Mesodermal cell (in vitro differentiated cells): ENCODE results near the gene ZNF668.
"Not testable (repeated sequence)": the region's sequence is repeated elsewhere in the genome, so short reads cannot be mapped to it uniquely, and the experiment has no call there.

Experiments used
- H3K27ac ChIP-seq: 2 replicates; pipeline ENCODE4 v1.7.0; 2013; ENCODE audit warnings: mild to moderate bottlenecking, low read depth, low read length, moderate library complexity; ENCODE audit not compliant: severe bottlenecking
- H3K36me3 ChIP-seq: 2 replicates; pipeline ENCODE4 v1.7.1; 2013; ENCODE audit warnings: mild to moderate bottlenecking, low read length, moderate library complexity; ENCODE audit not compliant: control insufficient read depth, insufficient read depth
- H3K4me1 ChIP-seq: one replicate; pipeline ENCODE4 v1.7.1; 2013; ENCODE audit warnings: mild to moderate bottlenecking, low read length; ENCODE audit not compliant: insufficient read depth, control insufficient read depth, poor library complexity, severe bottlenecking
- H3K4me3 ChIP-seq: 2 replicates; pipeline ENCODE4 v1.7.0; 2013; ENCODE audit warnings: low read length, control low read depth, mild to moderate bottlenecking; ENCODE audit not compliant: insufficient read depth, poor library complexity, severe bottlenecking; ENCODE audit errors: extremely low read depth
- H3K9me3 ChIP-seq: 2 replicates; pipeline ENCODE4 v1.7.1; 2013; ENCODE audit warnings: mild to moderate bottlenecking, low read length, moderate library complexity; ENCODE audit not compliant: control insufficient read depth
- WGBS, 2 experiments: methylation state at CpG; one replicate each; pipeline ENCODE4 v1.1.5; 2013; ENCODE audit warnings: missing lambda C conversion rate in 2 of 2; ENCODE audit not compliant: insufficient coverage in 2 of 2; 5-methylcytosine and 5-hydroxymethylcytosine counted together

Gene ZNF668

DNA sequence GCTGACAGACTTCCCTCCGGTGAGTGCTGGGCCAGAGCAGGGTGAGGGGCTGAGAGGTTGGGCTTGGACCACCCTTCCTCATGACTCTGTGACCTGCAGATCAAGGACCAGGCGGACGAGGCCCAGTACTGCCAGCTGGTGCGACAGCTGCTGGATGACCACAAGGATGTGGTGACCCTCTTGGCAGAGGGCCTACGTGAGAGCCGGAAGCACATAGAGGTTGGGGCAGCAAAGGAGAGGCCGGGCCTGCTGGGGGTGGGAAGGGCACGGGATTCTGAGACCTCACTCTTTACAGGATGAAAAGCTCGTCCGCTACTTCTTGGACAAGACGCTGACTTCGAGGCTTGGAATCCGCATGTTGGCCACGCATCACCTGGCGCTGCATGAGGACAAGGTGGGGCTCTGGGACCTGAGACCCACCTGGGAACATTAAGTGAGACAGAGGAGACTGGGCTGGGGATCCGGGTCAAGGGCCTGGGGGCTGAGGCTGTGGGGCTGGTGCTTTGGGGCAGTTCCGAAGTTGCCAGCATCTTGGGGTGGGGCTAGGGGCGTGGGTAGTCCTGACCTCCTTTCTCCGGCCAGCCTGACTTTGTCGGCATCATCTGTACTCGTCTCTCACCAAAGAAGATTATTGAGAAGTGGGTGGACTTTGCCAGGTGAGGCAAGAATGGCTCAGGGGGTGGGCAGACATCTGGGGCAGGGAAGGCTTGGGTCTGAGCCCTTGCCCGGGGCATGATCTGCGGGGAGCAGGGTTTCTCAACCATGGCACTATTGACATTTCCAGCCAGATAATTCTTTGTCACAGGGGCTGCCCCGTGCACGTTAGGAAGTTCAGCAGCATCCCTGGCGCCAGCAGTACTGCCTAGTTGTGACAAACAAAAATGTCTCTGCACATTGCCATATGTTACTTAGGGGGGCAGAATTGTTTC is 36.3 kb upstream of the ZNF668 start:
- no peak overlapping the region for H3K27ac ChIP-seq

DNA sequence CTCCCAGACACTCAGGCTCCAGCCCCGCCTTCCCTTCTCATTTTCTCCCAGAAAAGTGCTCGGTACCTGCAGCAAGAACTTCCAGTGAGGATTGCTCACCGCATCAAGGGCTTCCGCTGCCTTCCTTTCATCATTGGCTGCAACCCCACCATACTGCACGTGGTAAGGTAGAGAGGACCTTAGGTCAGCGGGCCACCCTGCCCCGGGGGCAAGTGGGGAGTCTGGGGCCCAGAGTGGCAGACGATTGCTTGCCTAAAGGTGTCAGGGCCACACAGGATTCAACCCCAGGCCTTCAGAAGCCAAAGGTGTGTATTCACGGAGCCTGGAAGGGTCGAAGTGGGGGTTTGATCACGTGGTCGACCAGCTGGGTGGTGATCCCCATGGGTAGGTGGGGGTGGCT is 35.6 kb upstream of the ZNF668 start:
- Histone ChIP-seq H3K4me1 (peaks cover 4% of the 10 kb centered on the region), H3K36me3 (peaks cover 41% of the 10 kb centered on the region), H3K27ac (no peak overlapping the region), H3K4me3 (peak overlapping the region; percentile 90), H3K9me3 (no peaks in the 10 kb centered on the region)
- WGBS, 2 experiments = 92 to 98% methylated on average over 10 to 12 of the region's 12 CpGs

More for the DNA sequence above, 36.3 kb upstream of the ZNF668 start:
- Histone ChIP-seq H3K4me3 (no peak overlapping the region), H3K36me3 (peaks cover 41% of the 10 kb centered on the region), H3K4me1 (peaks cover 4% of the 10 kb centered on the region), H3K9me3 (no peaks in the 10 kb centered on the region)
- 94 to 95% methylated on average over 25 to 26 of the region's 26 CpGs for WGBS, 2 experiments

DNA sequence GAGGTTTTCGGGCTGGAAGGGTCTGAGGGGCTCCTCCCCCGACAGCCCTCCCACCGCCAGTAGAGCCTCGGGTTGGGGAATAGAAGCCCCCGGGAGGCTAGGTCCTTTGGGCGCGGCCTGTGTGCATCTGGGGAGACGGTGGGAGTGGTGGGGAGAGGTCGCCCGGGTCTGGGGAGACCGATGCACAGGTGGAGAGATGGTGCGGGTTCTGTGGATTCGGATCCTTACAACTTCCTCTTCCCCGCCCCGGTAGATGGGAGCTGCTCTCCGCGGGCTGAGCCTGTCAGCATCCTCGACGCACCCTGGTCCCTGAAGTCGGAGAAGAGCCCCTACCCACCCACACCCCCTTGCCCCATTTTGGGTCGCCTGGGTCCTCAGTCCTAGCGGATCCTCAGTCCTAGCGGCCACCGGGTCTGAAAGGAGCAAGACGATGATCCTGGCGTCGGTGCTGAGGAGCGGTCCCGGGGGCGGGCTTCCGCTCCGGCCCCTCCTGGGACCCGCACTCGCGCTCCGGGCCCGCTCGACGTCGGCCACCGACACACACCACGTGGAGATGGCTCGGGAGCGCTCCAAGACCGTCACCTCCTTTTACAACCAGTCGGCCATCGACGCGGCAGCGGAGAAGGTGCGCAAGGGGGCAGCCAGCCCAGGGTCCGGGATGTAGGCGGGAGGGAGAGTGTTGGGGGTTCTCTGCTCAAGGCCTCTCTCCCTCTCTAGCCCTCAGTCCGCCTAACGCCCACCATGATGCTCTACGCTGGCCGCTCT is 34.9 kb upstream of the ZNF668 start:
- no peaks in the 10 kb centered on the region for H3K9me3 ChIP-seq
- H3K4me3 ChIP-seq = peak overlapping the region; percentile 90
- 70 to 84% methylated on average over 36 to 47 of the region's 57 CpGs for WGBS, 2 experiments
- H3K4me1 ChIP-seq = peaks cover 4% of the 10 kb centered on the region
- H3K27ac ChIP-seq = no peak overlapping the region
- peaks cover 40% of the 10 kb centered on the region for H3K36me3 ChIP-seq

DNA sequence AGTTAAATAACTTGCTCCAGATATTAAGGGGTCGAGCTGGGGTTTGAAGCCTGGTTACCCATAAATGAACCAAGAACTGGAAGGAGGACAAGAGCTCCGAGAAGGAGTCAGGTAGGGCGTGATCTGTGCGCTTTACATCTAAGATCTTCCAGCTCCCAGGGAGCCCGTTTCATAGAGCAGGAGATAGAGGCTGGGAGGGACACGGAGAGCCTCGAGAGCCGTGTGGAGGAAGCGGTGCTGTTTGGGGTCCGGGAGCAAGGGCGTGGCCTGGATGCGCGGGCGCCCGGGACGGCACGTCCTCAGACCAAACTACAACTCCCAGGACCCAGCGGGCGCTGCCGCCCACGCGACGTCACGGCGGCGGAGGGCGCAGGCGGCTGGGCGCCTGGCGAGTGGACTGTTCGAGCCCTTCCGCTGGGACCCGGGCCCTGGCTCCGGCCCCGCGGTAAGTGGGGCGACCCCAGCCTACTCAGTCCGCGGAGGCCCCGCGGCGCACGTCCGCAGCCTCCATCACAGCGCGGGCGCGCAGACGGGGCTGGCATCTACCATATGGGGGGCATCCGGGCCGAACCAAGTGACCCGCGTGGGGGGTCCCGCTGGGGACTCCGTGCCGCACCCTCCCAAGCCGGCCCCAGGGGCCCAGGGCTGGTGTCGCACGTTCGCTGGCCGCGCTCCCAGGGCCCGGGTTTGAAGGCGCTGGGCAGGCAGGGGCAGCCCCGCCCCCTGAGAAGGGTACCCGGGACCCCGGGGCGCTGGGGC is 34.2 kb upstream of the ZNF668 start, which contains the start of gene BCKDK:
Gene BCKDK (plus strand): TSS at position 352 of the 759 bp plus-strand sequence. CDS start 838 bp downstream, outside the sequence.
- no peak within 1 kb of the TSS for H3K27ac ChIP-seq
- no peaks in the 10 kb centered on the region for H3K9me3 ChIP-seq
- H3K4me1 ChIP-seq = peaks cover 4% of the 10 kb centered on the region
- WGBS, 2 experiments = 8% methylated on average over 44 to 50 of the region's 68 CpGs
- peaks cover 37% of the 10 kb centered on the region for H3K36me3 ChIP-seq
- peak within 1 kb of the TSS; percentile 90 for H3K4me3 ChIP-seq

GRCh38 chr16:31107465-31107867 is 33.4 kb upstream of the ZNF668 start:
- Histone ChIP-seq H3K9me3 (no peaks in the 10 kb centered on the region), H3K36me3 (peaks cover 31% of the 10 kb centered on the region), H3K27ac (no peak overlapping the region), H3K4me1 (peaks cover 4% of the 10 kb centered on the region), H3K4me3 (no peak overlapping the region)
- 91% methylated on average over 5 to 6 of the region's 6 CpGs for WGBS, 2 experiments

- peaks cover 24% of the 10 kb centered on the region for H3K36me3 ChIP-seq
- H3K9me3 ChIP-seq = no peaks in the 10 kb centered on the region
- no peak overlapping the region for H3K27ac ChIP-seq
- 92 to 95% methylated on average over 23 of the region's 28 CpGs for WGBS, 2 experiments
- H3K4me3 ChIP-seq = no peak overlapping the region
- peaks cover 4% of the 10 kb centered on the region for H3K4me1 ChIP-seq
Measured at GRCh38 chr16:31106509-31107464, 32.7 kb upstream of the ZNF668 start.

DNA sequence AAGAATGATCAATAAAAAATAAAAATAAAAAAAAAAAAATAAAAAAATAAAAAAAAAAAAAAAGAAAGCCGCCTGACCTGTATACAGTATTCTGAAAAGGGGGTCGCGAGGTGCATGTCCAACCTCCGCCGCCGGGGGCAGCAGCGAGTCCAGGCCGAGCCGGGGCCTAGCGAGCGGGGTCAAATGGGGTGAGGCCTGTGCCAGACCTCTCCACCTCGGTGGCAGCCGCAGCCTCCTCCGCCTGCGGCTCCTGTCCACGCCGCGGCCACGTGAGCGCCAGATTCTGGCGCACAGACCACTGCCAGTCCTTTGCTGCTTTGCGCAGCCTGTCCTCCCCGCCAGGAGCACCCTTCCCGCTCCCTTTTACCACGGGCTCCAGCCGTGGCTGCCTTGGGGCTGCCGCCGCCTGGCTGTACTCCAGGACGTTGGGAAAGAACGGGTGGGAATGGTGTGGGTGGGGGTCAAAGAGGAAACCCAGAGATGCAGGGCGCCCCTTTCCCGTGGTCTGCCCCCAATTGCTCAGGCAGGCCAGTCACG is 31.7 kb upstream of the ZNF668 start:
- peaks cover 4% of the 10 kb centered on the region for H3K4me1 ChIP-seq
- 38 to 46% methylated on average over 24 of the region's 33 CpGs for WGBS, 2 experiments
- no peak overlapping the region for H3K4me3 ChIP-seq
- peaks cover 13% of the 10 kb centered on the region for H3K36me3 ChIP-seq
- H3K27ac ChIP-seq = no peak overlapping the region
- H3K9me3 ChIP-seq = no peaks in the 10 kb centered on the region

GRCh38 chr16:31100876-31101641 is 27.0 kb upstream of the ZNF668 start:
- H3K27ac ChIP-seq, H3K4me3 ChIP-seq, H3K9me3 ChIP-seq, H3K4me1 ChIP-seq, H3K36me3 ChIP-seq: not testable (repeated sequence)
- 55 to 77% methylated on average over 4 to 9 of the region's 13 CpGs for WGBS, 2 experiments
